Right lobe of liver (tissue), 4 donors: ENCODE data around the gene DQX1.

Source experiments
- POLR2A ChIP-seq: fragments of 450-650 bp; IDR thresholded peaks from one replicate; pipeline ENCODE4 v1.6.1; 2017; ENCODE audit warnings: antibody characterized with exemption, mild to moderate bottlenecking
- TF ChIP-seq, protein P1 (sequence below), 4 donors: fragments of 200-600 bp in 3 of 4; fragments of 450-650 bp in 1 of 4; IDR thresholded peaks; one replicate each; pipeline versions ENCODE4 v1.5.1 to v1.8.0; 2016 to 2022; ENCODE audit warnings: antibody characterized with exemption in 4 of 4, mild to moderate bottlenecking in 2 of 4
- donor health status: DM: no; HTN: no; CAD: no.
- donor health status: DM: no; HTN: no; CAD: no.
- donor health status: DM: no; HTN: yes; CAD: no.

DNA sequence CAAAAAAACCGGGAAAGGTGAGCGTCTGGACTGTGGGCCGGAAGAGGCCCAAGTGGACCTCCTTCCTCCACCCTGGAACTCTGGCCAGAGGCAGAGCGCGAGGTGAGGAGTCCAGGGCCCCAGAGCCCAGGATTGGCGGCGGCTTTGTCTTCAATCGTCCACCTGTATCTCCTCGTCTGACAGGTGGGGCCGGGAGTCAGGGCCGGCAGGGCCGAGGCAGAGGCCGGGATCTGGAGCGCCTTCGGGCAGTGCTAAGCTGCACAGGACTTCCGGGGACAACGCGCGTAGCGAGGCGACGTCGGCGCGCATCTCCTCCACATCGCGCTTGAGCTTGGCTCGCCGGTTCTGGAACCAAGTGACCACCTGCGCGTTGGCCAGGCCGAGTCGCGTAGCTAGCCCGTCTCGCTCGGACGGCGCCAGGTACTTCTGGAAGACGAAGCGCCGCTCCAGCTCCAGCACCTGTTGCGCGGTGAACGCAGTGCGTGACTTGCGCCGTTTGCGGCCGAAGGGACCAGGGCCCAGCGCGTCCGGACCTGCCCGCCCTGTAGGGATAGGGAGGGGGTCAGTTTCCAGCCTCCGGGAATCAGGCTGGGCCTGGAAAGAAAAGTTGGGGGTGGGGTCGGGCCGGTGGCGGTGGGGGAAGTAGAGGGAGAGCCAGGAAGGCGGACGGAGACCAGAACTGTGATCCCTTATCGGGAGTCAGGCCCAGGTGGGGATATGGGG is 28.1 kb downstream of the DQX1 start:
- TF ChIP-seq, protein P1, sequence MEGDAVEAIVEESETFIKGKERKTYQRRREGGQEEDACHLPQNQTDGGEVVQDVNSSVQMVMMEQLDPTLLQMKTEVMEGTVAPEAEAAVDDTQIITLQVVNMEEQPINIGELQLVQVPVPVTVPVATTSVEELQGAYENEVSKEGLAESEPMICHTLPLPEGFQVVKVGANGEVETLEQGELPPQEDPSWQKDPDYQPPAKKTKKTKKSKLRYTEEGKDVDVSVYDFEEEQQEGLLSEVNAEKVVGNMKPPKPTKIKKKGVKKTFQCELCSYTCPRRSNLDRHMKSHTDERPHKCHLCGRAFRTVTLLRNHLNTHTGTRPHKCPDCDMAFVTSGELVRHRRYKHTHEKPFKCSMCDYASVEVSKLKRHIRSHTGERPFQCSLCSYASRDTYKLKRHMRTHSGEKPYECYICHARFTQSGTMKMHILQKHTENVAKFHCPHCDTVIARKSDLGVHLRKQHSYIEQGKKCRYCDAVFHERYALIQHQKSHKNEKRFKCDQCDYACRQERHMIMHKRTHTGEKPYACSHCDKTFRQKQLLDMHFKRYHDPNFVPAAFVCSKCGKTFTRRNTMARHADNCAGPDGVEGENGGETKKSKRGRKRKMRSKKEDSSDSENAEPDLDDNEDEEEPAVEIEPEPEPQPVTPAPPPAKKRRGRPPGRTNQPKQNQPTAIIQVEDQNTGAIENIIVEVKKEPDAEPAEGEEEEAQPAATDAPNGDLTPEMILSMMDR (IDR thresholded peaks at IDR 0.05) = no peak
- no peak for TF ChIP-seq POLR2A
